NCI-H1417 (cell line): ENCODE measurements around the gene SURF4.
A peak's percentile ranks its signal among the peaks of the same experiment; 100 is the strongest.
"Not testable (repeated sequence)": the region's sequence is repeated elsewhere in the genome, so short reads cannot be mapped to it uniquely, and the experiment has no call there.

Experiments
- DNase-seq, 3 experiments: peaks; one replicate each; lab custom pipeline; 2025; lab: John Stamatoyannopoulos, UW

The SURF4 gene

GRCh38 chr9:133334888-133335287 is 41.0 kb downstream of the SURF4 start:
- DNase-seq: not testable (repeated sequence)

GRCh38 chr9:133334161-133334560 is 41.7 kb downstream of the SURF4 start:
- DNase-seq: peak in 2 of 3 experiments; percentile 25 to 37

- no peak for DNase-seq
Measured at GRCh38 chr9:133333566-133333965, 42.3 kb downstream of the SURF4 start.

GRCh38 chr9:133333011-133333410 is 42.8 kb downstream of the SURF4 start:
- DNase-seq: no peak

- DNase-seq: no peak
Measured at GRCh38 chr9:133332381-133332730, 43.5 kb downstream of the SURF4 start.

- no peak for DNase-seq
Measured at GRCh38 chr9:133331641-133332380, 44.0 kb downstream of the SURF4 start.

- no peak for DNase-seq
Measured at GRCh38 chr9:133331221-133331620, 44.6 kb downstream of the SURF4 start.

GRCh38 chr9:133329306-133330156 is 46.3 kb downstream of the SURF4 start:
- peak in 1 of 3 experiments; percentile 34 for DNase-seq

- DNase-seq: no peak
Measured at GRCh38 chr9:133327834-133328484, 47.9 kb downstream of the SURF4 start.

- not testable (repeated sequence) for DNase-seq
Measured at GRCh38 chr9:133327021-133327420, 48.8 kb downstream of the SURF4 start.

- DNase-seq: no peak
Measured at GRCh38 chr9:133323991-133324703, 51.7 kb downstream of the SURF4 start.

- no peak for DNase-seq
Measured at GRCh38 chr9:133323211-133323610, 52.6 kb downstream of the SURF4 start.

GRCh38 chr9:133322701-133323100 is 53.2 kb downstream of the SURF4 start:
- no peak for DNase-seq

- no peak for DNase-seq
Measured at GRCh38 chr9:133321411-133321935, 54.4 kb downstream of the SURF4 start.

GRCh38 chr9:133320421-133320881 is 55.4 kb downstream of the SURF4 start:
- DNase-seq: no peak

- not testable (repeated sequence) for DNase-seq
Measured at GRCh38 chr9:133317551-133317950, 58.3 kb downstream of the SURF4 start.

GRCh38 chr9:133315997-133316396 is 59.9 kb downstream of the SURF4 start:
- DNase-seq: no peak
